ENCODE measurements around the gene BABAM1.

BABAM1 gene

GRCh38 chr19:17266975-17267788, at the start of gene BABAM1:
Gene BABAM1, plus strand, starts transcription at chr19:17267443. Its CDS starts 1,364 bp downstream, at chr19:17268807.
- peak; percentile 87 for DNase-seq

- DNase-seq: no peak
Measured at GRCh38 chr19:17219286-17219685, 48.0 kb upstream of the BABAM1 start.

- DNase-seq: peak; percentile 31
Measured at GRCh38 chr19:17220207-17220758, 47.0 kb upstream of the BABAM1 start.

GRCh38 chr19:17225053-17225452, 42.2 kb upstream of the BABAM1 start:
- no peak for DNase-seq

GRCh38 chr19:17226002-17226933, 41.0 kb upstream of the BABAM1 start, which contains the start of gene OCEL1:
Gene OCEL1, plus strand, starts transcription at chr19:17226226. Its CDS starts 22 bp downstream, at chr19:17226248.
- peak; percentile 95 for DNase-seq

GRCh38 chr19:17227798-17228367, 39.4 kb upstream of the BABAM1 start:
- no peak for DNase-seq

GRCh38 chr19:17229890-17230289, 37.4 kb upstream of the BABAM1 start:
- no peak for DNase-seq

- no peak for DNase-seq
Measured at GRCh38 chr19:17232258-17232657, 35.0 kb upstream of the BABAM1 start.

GRCh38 chr19:17234911-17235299, 32.3 kb upstream of the BABAM1 start:
- peak; percentile 72 for DNase-seq

GRCh38 chr19:17235300-17235970, 31.8 kb upstream of the BABAM1 start:
- peak; percentile 82 for DNase-seq

- DNase-seq: no peak
Measured at GRCh38 chr19:17235971-17236777, 31.1 kb upstream of the BABAM1 start.

- no peak for DNase-seq
Measured at GRCh38 chr19:17236811-17237543, 30.3 kb upstream of the BABAM1 start.

GRCh38 chr19:17237747-17238706, 29.2 kb upstream of the BABAM1 start:
- no peak for DNase-seq

GRCh38 chr19:17240062-17240752, 27.0 kb upstream of the BABAM1 start:
- DNase-seq: no peak

GRCh38 chr19:17240826-17241399, 26.3 kb upstream of the BABAM1 start:
- no peak for DNase-seq

- no peak for DNase-seq
Measured at GRCh38 chr19:17242431-17243208, 24.6 kb upstream of the BABAM1 start.

- no peak for DNase-seq
Measured at GRCh38 chr19:17243211-17243829, 23.9 kb upstream of the BABAM1 start.

Measured in activated T-cell treated with anti-CD3 and anti-CD28 coated beads, Interleukin-2, amount 50 U/mL, for 1 hour (primary cell).